Neural cell (in vitro differentiated cells): ENCODE measurements around the gene SRRM5. TPM values are rescaled to one million over a fixed set of nuclear protein-coding genes. Genes with fewer than 3 reads are reported as not detected.

Source experiments
- H2AFZ ChIP-seq: fragments of 200-600, 300-800 bp; sonication (generic), shearing (Covaris generic); 2 replicates; pipeline ENCODE4 v1.6.0; 2014; ENCODE audit warnings: low read depth, mild to moderate bottlenecking, antibody characterized with exemption, low read length, moderate library complexity
- H3F3A ChIP-seq: fragments of 200-600 bp; shearing (Covaris generic); 2 replicates; pipeline ENCODE4 v1.6.1; 2016; ENCODE audit warnings: mild to moderate bottlenecking, moderate library complexity, mixed read lengths, antibody characterized with exemption, low read length; ENCODE audit not compliant: insufficient read depth, poor library complexity, severe bottlenecking
- H3K27ac ChIP-seq: fragments of 200-600, 300-800 bp; sonication (generic), shearing (Covaris generic); 2 replicates; pipeline ENCODE4 v1.5.1; 2014; ENCODE audit warnings: mild to moderate bottlenecking, low read length, moderate library complexity
- H3K27me3 ChIP-seq: fragments of 300-800, 200-600 bp; sonication (generic), shearing (Covaris generic); 2 replicates; pipeline ENCODE4 v1.6.0; 2014; ENCODE audit warnings: mild to moderate bottlenecking, low read depth, low read length, moderate library complexity; ENCODE audit not compliant: insufficient read depth
- H3K36me3 ChIP-seq: fragments of 300-800, 200-600 bp; sonication (generic), shearing (Covaris generic); 2 replicates; pipeline ENCODE4 v1.5.1; 2014; ENCODE audit warnings: mild to moderate bottlenecking, antibody characterized with exemption, low read length, moderate library complexity; ENCODE audit not compliant: insufficient read depth
- H3K4me2 ChIP-seq: fragments of 300-800, 200-600 bp; sonication (generic), shearing (Covaris generic); 2 replicates; pipeline ENCODE4 v1.6.0; 2014; ENCODE audit warnings: mild to moderate bottlenecking, low read length
- H3K4me3 ChIP-seq: fragments of 300-800, 200-600 bp; sonication (generic), shearing (Covaris generic); 2 replicates; pipeline ENCODE4 v1.5.1; 2014; ENCODE audit warnings: mild to moderate bottlenecking, low read length, moderate library complexity
- H3K79me2 ChIP-seq: fragments of 200-600 bp; shearing (Covaris generic); replicated peaks from 2 replicates; pipeline ENCODE4 v1.6.0; 2014; ENCODE audit warnings: mild to moderate bottlenecking, low read length, moderate library complexity; ENCODE audit not compliant: insufficient read depth
- H3K9ac ChIP-seq: fragments of 300-800, 200-600 bp; sonication (generic), shearing (Covaris generic); 2 replicates; pipeline ENCODE4 v1.6.1; 2016; ENCODE audit warnings: mild to moderate bottlenecking, low read length, mixed read lengths
- H3K9me2 ChIP-seq: fragments of 200-600 bp; shearing (Covaris generic); 2 replicates; pipeline ENCODE4 v1.6.1; 2016; ENCODE audit warnings: mild to moderate bottlenecking, low read length, mixed read lengths; ENCODE audit not compliant: insufficient read depth
- H3K9me3 ChIP-seq: fragments of 200-600, 300-800 bp; sonication (generic), shearing (Covaris generic); 2 replicates; pipeline ENCODE4 v1.6.1; 2016; ENCODE audit warnings: mild to moderate bottlenecking, mixed run types, low read length, moderate library complexity, mixed read lengths
- H4K20me1 ChIP-seq: fragments of 200-600 bp; shearing (Covaris generic); 2 replicates; pipeline ENCODE4 v1.6.1; 2016; ENCODE audit warnings: mild to moderate bottlenecking, mixed run types; ENCODE audit not compliant: insufficient read depth
- EP300 ChIP-seq: fragments of 450-650 bp; conservative IDR thresholded peaks from 2 replicates; pipeline ENCODE4 v1.6.1; 2014; ENCODE audit warnings: antibody characterized with exemption, mild to moderate bottlenecking, moderate library complexity; ENCODE audit not compliant: poor library complexity, severe bottlenecking
- EZH2 ChIP-seq: fragments of 200-600, 300-800 bp; shearing (Covaris generic), sonication (generic); IDR thresholded peaks from 2 replicates; pipeline ENCODE4 v1.6.1; 2014; ENCODE audit warnings: antibody characterized with exemption, low read length, borderline replicate concordance, mild to moderate bottlenecking; ENCODE audit not compliant: insufficient read depth, poor library complexity, severe bottlenecking
- MXI1 ChIP-seq: fragments of 450-650 bp; conservative IDR thresholded peaks from 2 replicates; pipeline ENCODE4 v1.6.1; 2014; ENCODE audit warnings: antibody characterized with exemption, mild to moderate bottlenecking; ENCODE audit not compliant: poor library complexity, severe bottlenecking
- POLR2AphosphoS5 ChIP-seq: IDR thresholded peaks from 2 replicates; pipeline ENCODE4 v1.6.1; 2012
- RAD21 ChIP-seq: fragments of 450-650 bp; conservative IDR thresholded peaks from 2 replicates; pipeline ENCODE4 v1.6.1; 2014; ENCODE audit warnings: antibody characterized with exemption, mild to moderate bottlenecking, moderate library complexity
- SMC3 ChIP-seq: fragments of 450-650 bp; conservative IDR thresholded peaks from 2 replicates; pipeline ENCODE4 v1.6.1; 2014; ENCODE audit warnings: antibody characterized with exemption, mild to moderate bottlenecking, moderate library complexity; ENCODE audit not compliant: poor library complexity
- TAF1 ChIP-seq: IDR thresholded peaks from 2 replicates; pipeline ENCODE4 v1.6.1; 2012; ENCODE audit warnings: low read depth
- polyA plus RNA-seq: library from polyadenylated mRNA; depleted of rRNA; stranded (reverse); fragments of >200 nt; gene quantifications from 2 replicates; pipeline ENCODE4 v1.2.3, GENCODE V29; 2014
- TF ChIP-seq, protein P1 (sequence below): fragments of 450-650 bp; IDR thresholded peaks from 2 replicates; pipeline ENCODE4 v1.5.1; 2014; ENCODE audit warnings: antibody characterized with exemption, mild to moderate bottlenecking, moderate library complexity; ENCODE audit not compliant: poor library complexity, severe bottlenecking
- TF ChIP-seq, protein P2 (sequence below): IDR thresholded peaks from 2 replicates; pipeline ENCODE4 v1.6.1; 2012; ENCODE audit warnings: borderline replicate concordance

The SRRM5 gene
- polyA plus RNA-seq, 1 donor from 2014 or later, result not detected

DNA sequence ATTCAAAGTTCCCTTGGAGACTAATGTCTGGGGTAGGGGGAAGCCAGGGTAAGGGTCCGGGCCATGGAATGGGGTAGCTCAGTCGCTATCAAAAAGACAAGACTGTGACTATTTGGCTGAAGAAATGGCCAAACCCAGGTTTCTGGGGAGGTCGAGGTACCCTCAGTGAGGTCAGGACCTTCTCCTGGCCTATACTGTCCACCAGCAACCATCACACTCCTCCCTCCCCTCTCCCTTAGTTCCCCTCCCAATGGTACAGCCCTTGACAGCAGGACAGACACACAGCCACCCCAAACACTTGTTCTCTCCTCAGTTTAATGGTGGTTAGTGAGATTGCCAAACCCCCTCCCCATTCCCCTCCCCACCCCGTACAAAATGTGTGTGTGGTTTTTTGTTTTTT is 10.2 kb downstream of the SRRM5 start (continued):
- TF ChIP-seq, protein P1, sequence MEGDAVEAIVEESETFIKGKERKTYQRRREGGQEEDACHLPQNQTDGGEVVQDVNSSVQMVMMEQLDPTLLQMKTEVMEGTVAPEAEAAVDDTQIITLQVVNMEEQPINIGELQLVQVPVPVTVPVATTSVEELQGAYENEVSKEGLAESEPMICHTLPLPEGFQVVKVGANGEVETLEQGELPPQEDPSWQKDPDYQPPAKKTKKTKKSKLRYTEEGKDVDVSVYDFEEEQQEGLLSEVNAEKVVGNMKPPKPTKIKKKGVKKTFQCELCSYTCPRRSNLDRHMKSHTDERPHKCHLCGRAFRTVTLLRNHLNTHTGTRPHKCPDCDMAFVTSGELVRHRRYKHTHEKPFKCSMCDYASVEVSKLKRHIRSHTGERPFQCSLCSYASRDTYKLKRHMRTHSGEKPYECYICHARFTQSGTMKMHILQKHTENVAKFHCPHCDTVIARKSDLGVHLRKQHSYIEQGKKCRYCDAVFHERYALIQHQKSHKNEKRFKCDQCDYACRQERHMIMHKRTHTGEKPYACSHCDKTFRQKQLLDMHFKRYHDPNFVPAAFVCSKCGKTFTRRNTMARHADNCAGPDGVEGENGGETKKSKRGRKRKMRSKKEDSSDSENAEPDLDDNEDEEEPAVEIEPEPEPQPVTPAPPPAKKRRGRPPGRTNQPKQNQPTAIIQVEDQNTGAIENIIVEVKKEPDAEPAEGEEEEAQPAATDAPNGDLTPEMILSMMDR, result no peak

DNA sequence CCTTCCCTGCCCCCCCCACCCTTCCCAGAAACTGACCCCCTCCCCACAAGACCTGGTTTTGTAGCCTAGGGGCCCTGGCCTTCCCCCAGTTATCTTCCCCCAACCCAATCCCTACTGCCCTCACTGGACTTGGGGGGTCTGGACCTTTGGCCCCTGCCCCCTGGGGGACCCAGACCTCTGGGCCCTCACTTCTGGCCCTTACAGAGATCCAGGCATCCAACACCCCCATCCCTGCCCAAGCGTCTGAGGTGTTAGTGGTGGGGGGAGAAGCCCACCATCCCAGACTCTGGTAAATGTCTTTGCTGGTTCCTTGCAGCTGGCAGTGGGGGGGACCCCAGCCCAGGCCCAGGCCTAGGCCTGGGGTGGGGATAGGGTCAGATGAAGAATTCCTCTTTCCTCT is 11.1 kb downstream of the SRRM5 start:
- H3K27me3 ChIP-seq, result no peaks in the 10 kb centered on the region
- no peak overlapping the region for H2AFZ ChIP-seq

More for the DNA sequence above, 11.1 kb downstream of the SRRM5 start:
- Histone ChIP-seq H3K9me3 (no peaks in the 10 kb centered on the region), H3K9me2 (no peaks in the 10 kb centered on the region), H3F3A (peaks cover 9% of the 10 kb centered on the region), H3K4me3 (no peak overlapping the region), H4K20me1 (no peaks in the 10 kb centered on the region), H3K36me3 (no peaks in the 10 kb centered on the region), H3K79me2 (peaks cover 14% of the 10 kb centered on the region), H3K27ac (no peak overlapping the region), H3K9ac (no peak overlapping the region), H3K4me2 (no peak overlapping the region)
- TF ChIP-seq EZH2 (no peak), TAF1 (no peak), SMC3 (no peak), RAD21 (no peak), EP300 (no peak), POLR2AphosphoS5 (no peak), MXI1 (no peak)
- TF ChIP-seq, protein P1, result no peak
- TF ChIP-seq, protein P2, sequence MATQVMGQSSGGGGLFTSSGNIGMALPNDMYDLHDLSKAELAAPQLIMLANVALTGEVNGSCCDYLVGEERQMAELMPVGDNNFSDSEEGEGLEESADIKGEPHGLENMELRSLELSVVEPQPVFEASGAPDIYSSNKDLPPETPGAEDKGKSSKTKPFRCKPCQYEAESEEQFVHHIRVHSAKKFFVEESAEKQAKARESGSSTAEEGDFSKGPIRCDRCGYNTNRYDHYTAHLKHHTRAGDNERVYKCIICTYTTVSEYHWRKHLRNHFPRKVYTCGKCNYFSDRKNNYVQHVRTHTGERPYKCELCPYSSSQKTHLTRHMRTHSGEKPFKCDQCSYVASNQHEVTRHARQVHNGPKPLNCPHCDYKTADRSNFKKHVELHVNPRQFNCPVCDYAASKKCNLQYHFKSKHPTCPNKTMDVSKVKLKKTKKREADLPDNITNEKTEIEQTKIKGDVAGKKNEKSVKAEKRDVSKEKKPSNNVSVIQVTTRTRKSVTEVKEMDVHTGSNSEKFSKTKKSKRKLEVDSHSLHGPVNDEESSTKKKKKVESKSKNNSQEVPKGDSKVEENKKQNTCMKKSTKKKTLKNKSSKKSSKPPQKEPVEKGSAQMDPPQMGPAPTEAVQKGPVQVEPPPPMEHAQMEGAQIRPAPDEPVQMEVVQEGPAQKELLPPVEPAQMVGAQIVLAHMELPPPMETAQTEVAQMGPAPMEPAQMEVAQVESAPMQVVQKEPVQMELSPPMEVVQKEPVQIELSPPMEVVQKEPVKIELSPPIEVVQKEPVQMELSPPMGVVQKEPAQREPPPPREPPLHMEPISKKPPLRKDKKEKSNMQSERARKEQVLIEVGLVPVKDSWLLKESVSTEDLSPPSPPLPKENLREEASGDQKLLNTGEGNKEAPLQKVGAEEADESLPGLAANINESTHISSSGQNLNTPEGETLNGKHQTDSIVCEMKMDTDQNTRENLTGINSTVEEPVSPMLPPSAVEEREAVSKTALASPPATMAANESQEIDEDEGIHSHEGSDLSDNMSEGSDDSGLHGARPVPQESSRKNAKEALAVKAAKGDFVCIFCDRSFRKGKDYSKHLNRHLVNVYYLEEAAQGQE, result no peak
